AG09319 (cell line): ENCODE measurements around the gene ACP4.
"Not testable (repeated sequence)": the region's sequence is repeated elsewhere in the genome, so short reads cannot be mapped to it uniquely, and the experiment has no call there.

Experiments
- DNase-seq: peaks from one replicate; pipeline ENCODE4 v3.0.0-alpha.2; 2010; ENCODE audit warnings: low read depth; ENCODE audit errors: extremely low read depth
- TF ChIP-seq, protein P1 (sequence below): IDR thresholded peaks from 2 replicates; pipeline ENCODE4 v1.5.1; 2011; ENCODE audit warnings: low read depth, mild to moderate bottlenecking, inconsistent platforms, low read length, moderate library complexity

ACP4 gene

DNA sequence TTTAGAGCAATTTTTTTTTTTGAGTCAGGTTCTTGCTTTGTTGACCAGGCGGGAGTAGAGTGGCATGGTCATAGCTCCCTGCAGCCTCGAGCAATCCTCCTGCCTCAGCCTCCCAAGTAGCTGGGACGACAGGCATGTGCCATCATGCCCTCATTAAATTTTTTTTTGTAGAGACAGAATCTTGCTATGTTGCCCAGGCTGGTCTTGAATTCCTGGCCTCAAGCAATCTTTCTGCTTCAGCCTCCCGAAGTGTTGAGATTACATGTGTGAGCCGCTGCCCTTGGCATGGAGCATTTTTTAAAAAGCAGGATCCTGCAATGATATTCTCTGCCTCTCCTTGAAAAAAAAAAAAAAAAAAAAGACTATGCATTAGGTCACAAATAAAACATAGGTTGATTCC lies 14.1 kb upstream of the ACP4 start:
- DNase-seq: no peak
- TF ChIP-seq, protein P1, sequence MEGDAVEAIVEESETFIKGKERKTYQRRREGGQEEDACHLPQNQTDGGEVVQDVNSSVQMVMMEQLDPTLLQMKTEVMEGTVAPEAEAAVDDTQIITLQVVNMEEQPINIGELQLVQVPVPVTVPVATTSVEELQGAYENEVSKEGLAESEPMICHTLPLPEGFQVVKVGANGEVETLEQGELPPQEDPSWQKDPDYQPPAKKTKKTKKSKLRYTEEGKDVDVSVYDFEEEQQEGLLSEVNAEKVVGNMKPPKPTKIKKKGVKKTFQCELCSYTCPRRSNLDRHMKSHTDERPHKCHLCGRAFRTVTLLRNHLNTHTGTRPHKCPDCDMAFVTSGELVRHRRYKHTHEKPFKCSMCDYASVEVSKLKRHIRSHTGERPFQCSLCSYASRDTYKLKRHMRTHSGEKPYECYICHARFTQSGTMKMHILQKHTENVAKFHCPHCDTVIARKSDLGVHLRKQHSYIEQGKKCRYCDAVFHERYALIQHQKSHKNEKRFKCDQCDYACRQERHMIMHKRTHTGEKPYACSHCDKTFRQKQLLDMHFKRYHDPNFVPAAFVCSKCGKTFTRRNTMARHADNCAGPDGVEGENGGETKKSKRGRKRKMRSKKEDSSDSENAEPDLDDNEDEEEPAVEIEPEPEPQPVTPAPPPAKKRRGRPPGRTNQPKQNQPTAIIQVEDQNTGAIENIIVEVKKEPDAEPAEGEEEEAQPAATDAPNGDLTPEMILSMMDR: no peak

DNA sequence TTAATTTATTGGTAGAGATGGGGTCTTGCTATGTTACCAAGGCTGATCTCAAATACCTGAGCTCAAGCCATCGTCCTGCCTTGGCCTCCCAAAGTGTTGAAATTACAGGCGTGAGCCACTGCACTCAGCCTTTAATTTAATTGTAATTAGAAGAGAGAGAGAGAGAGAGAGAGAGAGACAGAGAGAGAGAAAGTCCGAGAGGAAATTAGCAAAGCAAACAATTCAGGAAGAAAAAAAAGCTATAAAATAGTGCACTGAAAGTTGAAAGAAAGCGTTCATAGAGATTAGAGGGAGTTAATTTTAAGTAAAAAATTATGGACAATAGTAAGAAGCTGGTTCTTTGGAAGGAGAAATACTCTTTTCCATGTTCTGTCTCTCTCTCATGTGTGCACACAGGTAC lies 13.0 kb upstream of the ACP4 start:
- no peak for DNase-seq
- TF ChIP-seq, protein P1: no peak

DNA sequence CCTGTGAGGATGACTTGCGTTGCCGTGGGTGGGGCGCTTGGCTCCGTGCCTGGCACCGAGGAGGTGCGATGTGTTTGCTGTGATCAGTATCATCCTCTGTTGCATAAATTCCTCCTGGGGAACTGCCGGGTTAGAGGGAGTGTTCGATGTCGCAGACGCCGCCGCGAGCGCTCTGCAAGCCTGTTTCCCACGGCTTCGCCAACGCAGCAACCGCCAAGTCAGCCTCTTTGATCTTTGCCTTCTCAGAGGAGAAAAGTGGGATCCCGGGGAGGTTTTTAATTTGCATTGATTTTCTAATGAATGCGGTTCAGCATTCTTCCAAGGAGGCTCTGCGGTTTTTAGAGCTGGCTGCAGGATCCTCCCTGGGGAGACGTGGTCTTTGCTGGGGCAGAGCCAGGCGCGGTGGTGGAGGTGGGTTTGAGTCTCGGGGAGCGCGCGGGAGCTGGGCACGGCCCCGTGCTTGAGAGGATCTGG lies 12.3 kb upstream of the ACP4 start:
- TF ChIP-seq, protein P1: no peak
- DNase-seq: no peak

DNA sequence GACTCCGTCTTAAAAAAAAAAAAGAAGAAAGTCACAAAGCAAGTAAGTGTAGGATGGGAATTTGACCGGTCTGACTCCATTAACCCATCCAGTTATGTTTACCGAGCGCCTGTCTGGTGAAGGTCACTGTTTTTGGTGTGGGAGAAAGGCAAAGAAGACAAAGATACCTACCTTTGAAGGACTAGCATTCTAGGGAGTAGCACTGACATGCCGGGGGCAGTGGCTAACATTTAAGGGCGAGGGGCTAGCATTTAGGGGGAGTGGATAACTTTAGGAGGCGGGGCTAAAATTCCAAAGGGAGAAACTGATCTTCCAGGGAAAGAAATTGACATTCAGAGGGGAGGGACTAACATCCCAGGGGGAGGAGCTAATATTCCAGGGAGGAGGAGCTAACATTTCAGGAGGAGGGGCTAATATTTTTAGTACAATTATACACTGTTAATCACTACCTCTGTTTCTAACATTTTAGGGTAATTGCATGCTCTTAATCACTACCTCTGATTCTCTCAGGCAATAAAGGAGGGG lies 11.2 kb upstream of the ACP4 start:
- no peak for DNase-seq
- TF ChIP-seq, protein P1: no peak

DNA sequence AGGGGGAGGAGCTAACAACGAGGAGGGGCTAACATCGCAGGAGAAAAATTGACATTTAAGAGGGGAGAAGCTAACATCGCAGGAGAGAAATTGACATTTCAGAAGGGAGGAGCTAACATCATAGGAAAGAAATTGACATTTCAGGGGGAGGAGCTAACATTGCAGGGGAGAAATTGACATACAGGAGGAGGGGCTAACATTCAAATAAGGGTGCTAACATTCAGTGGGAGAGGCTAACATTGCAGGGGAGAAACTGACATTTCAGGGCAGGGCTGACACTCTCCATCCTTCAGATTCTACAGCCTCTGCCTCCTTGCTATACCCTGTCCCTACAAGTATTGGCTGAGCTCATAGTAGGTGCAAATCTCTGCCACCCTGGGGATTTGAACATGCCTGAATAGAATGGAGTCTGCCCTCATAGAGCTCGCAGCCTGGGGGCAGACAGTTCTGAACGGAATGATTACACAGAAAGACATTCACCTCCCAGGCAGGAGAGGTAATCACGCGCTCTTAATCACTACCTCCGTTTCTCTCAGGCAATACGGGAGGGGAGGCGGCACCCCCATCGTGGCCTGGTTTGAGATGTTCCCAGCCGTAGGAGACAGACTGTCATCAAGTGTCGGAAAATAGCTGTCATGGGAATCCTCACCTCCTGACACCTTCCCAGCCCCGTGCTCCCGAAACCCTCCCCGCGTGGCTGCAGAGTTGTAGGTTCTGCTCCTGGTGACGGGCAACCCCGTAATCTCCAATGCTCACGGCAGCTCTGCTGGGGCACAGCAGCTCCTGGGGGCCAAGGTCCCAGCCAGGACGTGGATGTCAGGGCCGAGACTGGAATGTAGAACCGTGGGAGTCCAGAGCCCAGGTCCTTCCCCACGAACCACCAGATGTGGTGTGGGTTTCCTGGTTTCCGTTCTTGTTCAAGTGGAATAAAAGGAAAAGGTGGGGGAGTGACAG lies 10.4 kb upstream of the ACP4 start:
- no peak for DNase-seq
- TF ChIP-seq, protein P1: no peak

DNA sequence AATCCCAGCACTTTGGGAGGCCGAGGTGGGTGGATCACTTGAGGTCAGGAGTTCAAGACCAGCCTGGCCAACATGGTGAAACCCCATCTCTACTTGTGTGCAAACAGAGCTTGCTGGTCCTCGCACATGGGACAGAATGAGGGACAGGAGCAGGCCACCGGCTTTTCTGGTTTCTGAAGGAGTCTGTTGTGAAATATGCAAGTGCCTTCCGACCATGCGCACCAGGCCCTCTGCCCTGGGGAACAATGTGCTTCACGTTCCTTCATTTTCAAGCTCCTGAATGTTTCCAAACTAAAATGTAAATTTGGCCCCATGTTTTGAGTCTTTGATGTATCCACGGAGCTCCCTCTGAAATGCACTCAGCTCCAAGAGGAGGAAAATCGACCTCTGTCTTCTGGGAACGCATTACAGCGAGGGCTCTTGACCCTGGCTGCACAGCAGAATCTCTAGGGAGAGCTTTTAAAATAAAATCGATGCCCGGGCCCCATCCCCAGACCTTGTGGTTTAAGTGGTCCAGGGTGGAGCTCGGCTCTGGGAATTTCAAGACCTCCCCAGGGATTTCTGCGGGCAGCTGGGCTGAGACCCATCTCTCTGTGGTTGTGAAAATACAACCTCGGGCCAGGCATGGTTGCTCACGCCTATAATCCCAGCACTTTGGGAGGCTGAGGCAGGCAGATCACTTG lies 9.3 kb upstream of the ACP4 start:
- DNase-seq: no peak
- TF ChIP-seq, protein P1: no peak

DNA sequence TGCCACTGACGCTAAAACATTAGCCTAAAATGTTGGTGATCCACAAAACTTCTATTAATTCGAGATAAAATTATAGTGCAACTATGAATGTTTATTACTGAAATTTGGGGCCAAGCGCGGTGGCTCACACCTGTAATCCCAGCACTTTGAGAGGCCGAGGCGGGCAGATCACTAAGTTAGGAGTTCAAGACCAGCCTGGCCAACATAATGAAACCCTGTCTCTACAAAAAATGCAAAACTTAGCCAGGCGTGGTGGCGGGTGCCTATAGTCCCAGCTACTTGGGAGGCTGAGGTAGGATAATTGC lies 6.4 kb upstream of the ACP4 start:
- DNase-seq: not testable (repeated sequence)
